GM12878 (cell line): Measurements from ENCODE around the gene RNF43. TPM values are rescaled to one million over a fixed set of nuclear protein-coding genes. Genes with fewer than 3 reads are reported as not detected.

Experiments used
- ATAC-seq: fragments of 200-7000 bp; cut with Tn5 transposase; 3 replicates; pipeline ENCODE4 v1.9.1; 2020; ENCODE audit warnings: mild to moderate bottlenecking, moderate library complexity
- BruUV-seq: library from RNA; stranded (reverse); fragments of 400-500 nt; replicated peaks from 2 replicates; lab custom pipeline; 2021; lab: Mats Ljungman, UMichigan
- CTCF ChIA-PET: fragments of 300-600 bp; sonication (Branson Sonifier 250); formaldehyde crosslinking; extraction: SDS; loops from one replicate; lab custom pipeline; 2021; ENCODE audit warnings: inconsistent platforms; lab: Yijun Ruan, JAX
- POLR2A ChIA-PET: fragments of 350-600 bp; formaldehyde crosslinking; extraction: SDS; loops from one replicate; lab custom pipeline; 2021; ENCODE audit warnings: inconsistent platforms; lab: Charles Lee
- RAD21 ChIA-PET: fragments of 300-600 bp; sonication (Branson Sonifier 250); formaldehyde crosslinking; loops from one replicate; lab custom pipeline; 2023; ENCODE audit warnings: antibody characterized with exemption; ENCODE audit not compliant: unreplicated experiment; lab: Charles Lee
- SMC1A ChIA-PET: fragments of 300-600 bp; sonication (Branson Sonifier 250); formaldehyde crosslinking; loops from one replicate; lab custom pipeline; 2023; ENCODE audit not compliant: unreplicated experiment, uncharacterized antibody; lab: Charles Lee
- DNase-seq: peaks from one replicate; pipeline ENCODE4 v3.0.0-alpha.2; 2011; ENCODE audit warnings: low read depth, low spot score
- FAIRE-seq: peaks from 3 replicates; lab custom pipeline; 2011; peaks lifted over from hg19 to GRCh38; lab: Jason Lieb, UNC
- H2AFZ ChIP-seq: 2 replicates; pipeline ENCODE4 v1.6.0; 2011; ENCODE audit warnings: low read depth, low read length, control low read depth; ENCODE audit not compliant: control insufficient read depth
- H3K27ac ChIP-seq: 2 replicates; pipeline ENCODE4 v1.5.1; 2011; ENCODE audit warnings: control low read depth; ENCODE audit not compliant: control insufficient read depth, insufficient read depth
- H3K27me3 ChIP-seq, 2 experiments: replicated peaks in 1 of 2; 2 replicates each; pipeline versions ENCODE4 v1.6.0 to v1.6.1; 2011; ENCODE audit warnings: low read length in 1 of 2; ENCODE audit not compliant: control insufficient read depth in 2 of 2, insufficient read depth in 2 of 2
- H3K36me3 ChIP-seq, 2 experiments: 2 replicates each; pipeline ENCODE4 v1.5.1; 2011; ENCODE audit warnings: low read length in 1 of 2; ENCODE audit not compliant: control insufficient read depth in 2 of 2, insufficient read depth in 2 of 2
- H3K4me1 ChIP-seq: 2 replicates; pipeline ENCODE4 v1.6.1; 2011; ENCODE audit warnings: mild to moderate bottlenecking, low read length, moderate library complexity, mixed read lengths; ENCODE audit not compliant: control insufficient read depth, insufficient read depth
- H3K4me2 ChIP-seq: 2 replicates; pipeline ENCODE4 v1.6.0; 2011; ENCODE audit warnings: control low read depth; ENCODE audit not compliant: control insufficient read depth, insufficient read depth
- H3K4me3 ChIP-seq: fragments of 200-600 bp; sonication (generic); 2 replicates; pipeline ENCODE4 v1.5.1; 2016
- H3K79me2 ChIP-seq: 2 replicates; pipeline ENCODE4 v1.6.0; 2011; ENCODE audit warnings: low read length; ENCODE audit not compliant: control insufficient read depth, insufficient read depth
- H3K9ac ChIP-seq: 2 replicates; pipeline ENCODE4 v1.8.0; 2011; ENCODE audit warnings: low read length, control low read depth, mixed read lengths; ENCODE audit not compliant: control insufficient read depth, insufficient read depth
- H3K9me3 ChIP-seq: replicated peaks from 3 replicates; pipeline ENCODE4 v1.5.1; 2011; ENCODE audit warnings: mild to moderate bottlenecking, low read length; ENCODE audit not compliant: control insufficient read depth, insufficient read depth
- H4K20me1 ChIP-seq: 2 replicates; pipeline ENCODE4 v1.6.0; 2011; ENCODE audit not compliant: control insufficient read depth, insufficient read depth
- BCL3 ChIP-seq: IDR thresholded peaks from 2 replicates; pipeline ENCODE4 v1.6.1; 2011; ENCODE audit warnings: borderline replicate concordance, low read depth, mild to moderate bottlenecking, moderate library complexity, low read length; ENCODE audit not compliant: insufficient read depth, poor library complexity, severe bottlenecking
- BMI1 ChIP-seq: fragments of 450-650 bp; IDR thresholded peaks from 2 replicates; pipeline ENCODE4 v1.6.1; 2016; ENCODE audit warnings: mild to moderate bottlenecking, moderate library complexity, borderline replicate concordance
- CBX5 ChIP-seq: sonication (generic); IDR thresholded peaks from 2 replicates; pipeline ENCODE4 v1.6.1; 2016; ENCODE audit warnings: low read depth, moderate library complexity, mild to moderate bottlenecking, inconsistent platforms
- CEBPB ChIP-seq, 2 experiments: fragments of 150-350 bp in 1 of 2; IDR thresholded peaks; 2 replicates each; pipeline ENCODE4 v1.6.1; 2012 to 2014; ENCODE audit warnings: low read depth in 2 of 2, low read length in 2 of 2, borderline replicate concordance in 1 of 2, inconsistent platforms in 1 of 2
- CREB1 ChIP-seq: IDR thresholded peaks from 2 replicates; pipeline ENCODE4 v1.6.1; 2012; ENCODE audit warnings: low read depth, mild to moderate bottlenecking, inconsistent platforms
- DPF2 ChIP-seq: fragments of 450-650 bp; IDR thresholded peaks from 2 replicates; pipeline ENCODE4 v1.6.1; 2017; ENCODE audit warnings: mild to moderate bottlenecking
- ETV6 ChIP-seq, 2 experiments: fragments of 450-650 bp in 1 of 2; IDR thresholded peaks in 1 of 2; conservative IDR thresholded peaks in 1 of 2; 2 replicates each; pipeline ENCODE4 v1.6.1; 2014; ENCODE audit warnings: antibody characterized with exemption in 1 of 2, borderline replicate concordance in 1 of 2, low read depth in 1 of 2, mild to moderate bottlenecking in 1 of 2, moderate library complexity in 1 of 2
- FOXM1 ChIP-seq: IDR thresholded peaks from 2 replicates; pipeline ENCODE4 v1.6.1; 2012; ENCODE audit warnings: low read depth, mild to moderate bottlenecking, inconsistent platforms, low read length, moderate library complexity
- GABPA ChIP-seq: IDR thresholded peaks from 2 replicates; pipeline ENCODE4 v1.6.1; 2014; ENCODE audit warnings: antibody characterized with exemption, low read depth, mild to moderate bottlenecking, inconsistent platforms
- HDGF ChIP-seq: fragments of 450-650 bp; IDR thresholded peaks from 2 replicates; pipeline ENCODE4 v1.6.1; 2016; ENCODE audit warnings: antibody characterized with exemption
- IRF4 ChIP-seq: IDR thresholded peaks from 2 replicates; pipeline ENCODE4 v1.6.1; 2011; ENCODE audit warnings: low read depth, low read length
- PAX8 ChIP-seq: fragments of 450-650 bp; IDR thresholded peaks from 2 replicates; pipeline ENCODE4 v1.6.1; 2017; ENCODE audit warnings: mild to moderate bottlenecking, moderate library complexity
- POU2F2 ChIP-seq: IDR thresholded peaks from 3 replicates; pipeline ENCODE4 v1.6.1; 2011; ENCODE audit warnings: low read depth, mild to moderate bottlenecking, low read length, borderline replicate concordance
- RAD21 ChIP-seq: IDR thresholded peaks from 2 replicates; pipeline ENCODE4 v1.6.1; 2011; ENCODE audit warnings: mild to moderate bottlenecking, low read depth, low read length, moderate library complexity; ENCODE audit not compliant: insufficient read depth
- RBBP5 ChIP-seq: fragments of 200-600 bp; sonication (generic); conservative IDR thresholded peaks from 2 replicates; pipeline ENCODE4 v1.6.1; 2016
- SIN3A ChIP-seq: IDR thresholded peaks from 2 replicates; pipeline ENCODE4 v1.6.1; 2012; ENCODE audit warnings: low read depth, low read length, improper control_type of control experiment
- TARDBP ChIP-seq: IDR thresholded peaks from 2 replicates; pipeline ENCODE4 v1.6.1; 2016; ENCODE audit warnings: borderline replicate concordance
- TCF12 ChIP-seq: IDR thresholded peaks from 2 replicates; pipeline ENCODE4 v1.6.1; 2011; ENCODE audit warnings: low read depth, mild to moderate bottlenecking, low read length
- WGBS: methylation state at CpG from one replicate; pipeline ENCODE4 v1.1.6; 2016; ENCODE audit warnings: low lambda C conversion rate; ENCODE audit not compliant: insufficient replicate concordance, insufficient coverage; ENCODE audit errors: missing lambda C conversion rate; 5-methylcytosine and 5-hydroxymethylcytosine counted together
- in situ Hi-C: fragments of 300-500 bp; cut with MboI; formaldehyde crosslinking; loops from 9 replicates; pipeline ENCODE4 v1.14.3; 2018; ENCODE audit warnings: mixed read lengths
- intact Hi-C: fragments of 100-400 bp; cut with micrococcal nuclease; formaldehyde crosslinking; loops from one replicate; pipeline ENCODE4 v1.14.2; 2022; ENCODE audit not compliant: unreplicated experiment
- polyA plus RNA-seq, 11 experiments: library from polyadenylated mRNA; depleted of rRNA in 4 of 11; unstranded in 6 of 11; stranded (reverse) in 5 of 11; fragments of >200 nt; fragmentation: Nextera tagmentation in 4 of 11; fragmentation: Illumina TruSeq in 1 of 11; extraction: Ambion mirVana in 4 of 11; extraction: Trizol in 1 of 11; gene quantifications; 1 replicate in 1 of 11; 2 replicates in 10 of 11; pipeline versions ENCODE4 v1.2.1 to v1.2.3, GENCODE V29; 2011 to 2016; ENCODE audit warnings: inconsistent platforms in 2 of 11, missing spikeins in 2 of 11, low read depth in 1 of 11
- total RNA-seq, 4 experiments: library from RNA; depleted of rRNA in 3 of 4; stranded (reverse); fragments of >200 nt in 3 of 4; fragmentation: Illumina TruSeq in 1 of 4; extraction: Trizol in 1 of 4; gene quantifications; 2 replicates each; pipeline versions ENCODE4 v1.2.1 to v1.2.3, GENCODE V29; 2013 to 2021
- TF ChIP-seq, protein P1 (sequence below): fragments of 450-650 bp; formaldehyde crosslinking; IDR thresholded peaks from 2 replicates; pipeline ENCODE4 v1.4.0; 2022; ENCODE audit warnings: mild to moderate bottlenecking, moderate library complexity

The RNF43 gene
- total and polyA plus RNA-seq, 10 of the 15 experiments (the other 5 are each of a cell fraction or from before 2014, with no cell fraction given) = 1.2 to 16.7 (median 5.5) TPM

- no peak overlapping the region for H3K4me3 ChIP-seq
- H4K20me1 ChIP-seq = no peaks in the 10 kb centered on the region
- no peak for DNase-seq
- TF ChIP-seq ETV6 (conservative IDR thresholded peaks at IDR 0.05 in 1 of 2, IDR thresholded peaks at IDR 0.05 in 1 of 2; ENCODE audit: borderline replicate concordance in 1 of 2, low read depth in 1 of 2) (no peak), BCL3 (no peak), DPF2 (no peak), RBBP5 (no peak), GABPA (no peak), IRF4 (no peak), TCF12 (no peak), POU2F2 (no peak), BMI1 (no peak), RAD21 (no peak), CBX5 (no peak), FOXM1 (no peak), SIN3A (no peak), PAX8 (no peak), CREB1 (no peak), HDGF (no peak), CEBPB (IDR thresholded peaks at IDR 0.05; ENCODE audit: borderline replicate concordance in 1 of 2, low read depth in 2 of 2, low read length in 2 of 2) (no peak), TARDBP (no peak)
- TF ChIP-seq, protein P1, sequence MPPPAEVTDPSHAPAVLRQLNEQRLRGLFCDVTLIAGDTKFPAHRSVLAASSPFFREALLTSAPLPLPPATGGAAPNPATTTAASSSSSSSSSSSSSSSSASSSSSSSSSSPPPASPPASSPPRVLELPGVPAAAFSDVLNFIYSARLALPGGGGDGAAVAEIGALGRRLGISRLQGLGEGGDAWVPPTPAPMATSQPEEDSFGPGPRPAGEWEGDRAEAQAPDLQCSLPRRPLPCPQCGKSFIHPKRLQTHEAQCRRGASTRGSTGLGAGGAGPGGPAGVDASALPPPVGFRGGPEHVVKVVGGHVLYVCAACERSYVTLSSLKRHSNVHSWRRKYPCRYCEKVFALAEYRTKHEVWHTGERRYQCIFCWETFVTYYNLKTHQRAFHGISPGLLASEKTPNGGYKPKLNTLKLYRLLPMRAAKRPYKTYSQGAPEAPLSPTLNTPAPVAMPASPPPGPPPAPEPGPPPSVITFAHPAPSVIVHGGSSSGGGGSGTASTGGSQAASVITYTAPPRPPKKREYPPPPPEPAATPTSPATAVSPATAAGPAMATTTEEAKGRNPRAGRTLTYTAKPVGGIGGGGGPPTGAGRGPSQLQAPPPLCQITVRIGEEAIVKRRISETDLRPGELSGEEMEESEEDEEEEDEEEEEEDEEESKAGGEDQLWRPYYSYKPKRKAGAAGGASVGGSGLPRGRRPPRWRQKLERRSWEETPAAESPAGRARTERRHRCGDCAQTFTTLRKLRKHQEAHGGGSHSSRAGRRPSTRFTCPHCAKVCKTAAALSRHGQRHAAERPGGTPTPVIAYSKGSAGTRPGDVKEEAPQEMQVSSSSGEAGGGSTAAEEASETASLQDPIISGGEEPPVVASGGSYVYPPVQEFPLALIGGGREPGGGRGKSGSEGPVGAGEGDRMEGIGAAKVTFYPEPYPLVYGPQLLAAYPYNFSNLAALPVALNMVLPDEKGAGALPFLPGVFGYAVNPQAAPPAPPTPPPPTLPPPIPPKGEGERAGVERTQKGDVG (CRISPR knock-in tag) = no peak
- no peaks in the 10 kb centered on the region for H3K27me3 ChIP-seq
- CTCF ChIA-PET = interaction anchor here (1.0 to 3.6 kb wide), 10 partner anchors 17 to 64 kb away, joined by 3 to 17 read pairs (median 4); partner anchors contain the start of genes RNF43 and SUPT4H1
- H3K9me3 ChIP-seq = no peaks in the 10 kb centered on the region
- H3K79me2 ChIP-seq = peaks cover 4% of the 10 kb centered on the region
- RAD21 ChIA-PET = interaction anchor here (0.7 to 8.4 kb wide), 7 partner anchors 9 to 39 kb away, joined by 3 to 70 read pairs (median 3); partner anchors contain the start of genes RNF43 and SUPT4H1
- no peak overlapping the region; the same call in 1 of the 2 replicates for H3K4me2 ChIP-seq
- 80% methylated on average over 3 of the region's 3 CpGs for whole genome bisulfite sequencing
- in situ Hi-C loops (no loop called here), intact Hi-C loops (loop anchor here (2.0 kb wide), 1 partner anchor 33 kb away; no protein-coding TSS in a partner anchor)
- no peak overlapping the region for H2AFZ ChIP-seq
- no peak for ATAC-seq
- FAIRE-seq = no peak
- SMC1A ChIA-PET = interaction anchor here (1.0 to 7.5 kb wide), 12 partner anchors 10 to 145 kb away, joined by 3 to 74 read pairs (median 4); partner anchors contain the start of genes RNF43 and SUPT4H1
- H3K36me3 ChIP-seq = no peaks in the 10 kb centered on the region; a peak in 2 of 4 replicates
- POLR2A ChIA-PET = interaction anchor here (0.5 to 5.9 kb wide), 11 partner anchors 10 to 1124 kb away, joined by 3 to 29 read pairs (median 4); partner anchors contain the start of genes RNF43 and SUPT4H1
- no TSS peak for BruUV-seq
- H3K27ac ChIP-seq = no peak overlapping the region
- no peak overlapping the region for H3K9ac ChIP-seq
- H3K4me1 ChIP-seq = peaks cover 19% of the 10 kb centered on the region
Measured at GRCh38 chr17:58381124-58382035, 36.0 kb downstream of the RNF43 start.
